GM18498 (cell line): ENCODE results near the gene VSIR.

Experiments
- ATAC-seq: cut with Tn5 transposase; IDR thresholded peaks from one replicate; pipeline ENCODE4 v1.9.1; 2021; ENCODE audit warnings: mild to moderate bottlenecking, moderate library complexity; ENCODE audit not compliant: unreplicated experiment

VSIR gene

GRCh38 chr10:71765906-71766716 lies 7.2 kb downstream of the VSIR start:
- ATAC-seq: no peak

DNA sequence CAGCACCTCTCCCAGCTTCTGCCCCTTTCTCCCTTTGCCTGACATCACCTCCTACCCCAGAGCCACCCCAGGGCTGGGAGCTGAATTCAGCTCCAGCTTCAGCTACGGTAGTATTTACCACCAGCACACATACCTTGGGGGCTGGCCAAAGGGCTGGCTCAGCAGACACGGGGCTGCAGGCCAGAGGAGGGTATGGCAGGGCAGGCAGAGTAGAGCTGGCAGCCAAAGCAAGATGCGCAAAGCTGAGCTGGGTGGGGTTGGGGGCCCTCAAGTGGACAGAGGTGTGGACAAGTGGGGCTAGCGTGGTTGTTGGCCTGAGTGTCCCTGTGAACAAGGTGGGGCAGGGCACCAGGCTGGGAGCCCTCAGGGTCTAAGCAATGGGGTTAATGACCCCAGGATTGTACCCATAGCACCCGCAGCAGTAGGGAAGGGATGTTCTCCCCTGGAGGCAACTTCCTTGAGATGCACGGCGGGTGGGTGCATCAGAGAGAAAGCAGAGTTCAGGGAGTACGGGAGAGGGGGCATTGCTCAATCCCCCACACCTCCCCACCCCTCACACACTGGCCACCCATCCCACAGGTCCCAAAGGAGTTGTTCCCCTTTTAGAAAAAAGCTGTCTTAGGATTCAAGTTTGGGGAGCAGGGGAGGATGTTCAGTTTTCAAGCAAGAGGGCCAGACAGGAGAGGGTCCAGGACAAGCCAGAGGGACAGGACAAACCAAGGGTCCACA lies 8.0 kb downstream of the VSIR start:
- no peak for ATAC-seq

- no peak for ATAC-seq
Observed at GRCh38 chr10:71763352-71764127, 9.8 kb downstream of the VSIR start.

DNA sequence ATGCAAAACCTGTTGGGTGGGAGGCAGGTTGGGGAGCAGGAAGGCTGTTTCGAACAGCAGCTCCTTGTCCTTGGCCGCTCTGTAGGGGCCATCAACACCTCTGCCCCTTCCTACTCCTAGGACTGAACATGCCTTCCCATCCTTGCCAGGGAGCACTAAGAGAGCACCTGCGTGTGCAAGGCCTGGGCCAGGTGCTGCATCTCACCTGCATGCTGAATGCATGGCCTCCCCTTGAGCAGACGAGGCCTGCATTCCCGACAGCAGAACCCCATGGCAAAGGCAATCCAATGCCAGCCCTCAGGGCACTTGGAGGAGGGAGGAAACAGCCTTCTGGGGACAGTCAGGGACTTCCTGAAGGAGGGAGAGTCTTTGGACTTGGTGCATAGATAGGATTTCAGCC lies 11.0 kb downstream of the VSIR start:
- no peak for ATAC-seq

- no peak for ATAC-seq
Observed at GRCh38 chr10:71761541-71762113, 11.7 kb downstream of the VSIR start.

DNA sequence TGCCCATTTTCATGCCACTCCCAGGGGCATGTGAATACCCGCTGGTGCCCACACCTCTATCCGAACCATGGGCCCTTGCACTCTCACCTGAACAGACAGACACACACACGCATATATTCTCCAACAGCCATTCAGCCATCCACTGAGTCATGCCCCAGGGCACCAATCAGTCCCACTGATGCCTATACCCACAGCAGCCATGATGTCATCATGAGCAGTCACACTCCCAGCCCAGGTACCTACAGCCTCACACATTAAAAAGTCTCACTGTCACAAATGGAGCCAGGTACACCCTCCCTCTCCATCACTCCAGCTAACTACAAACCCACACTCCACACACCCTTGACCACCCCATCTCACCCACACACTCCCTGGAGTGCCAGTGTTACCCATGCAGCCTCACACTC lies 12.2 kb downstream of the VSIR start:
- ATAC-seq: no peak

GRCh38 chr10:71757399-71757922 lies 15.9 kb downstream of the VSIR start:
- no peak for ATAC-seq

DNA sequence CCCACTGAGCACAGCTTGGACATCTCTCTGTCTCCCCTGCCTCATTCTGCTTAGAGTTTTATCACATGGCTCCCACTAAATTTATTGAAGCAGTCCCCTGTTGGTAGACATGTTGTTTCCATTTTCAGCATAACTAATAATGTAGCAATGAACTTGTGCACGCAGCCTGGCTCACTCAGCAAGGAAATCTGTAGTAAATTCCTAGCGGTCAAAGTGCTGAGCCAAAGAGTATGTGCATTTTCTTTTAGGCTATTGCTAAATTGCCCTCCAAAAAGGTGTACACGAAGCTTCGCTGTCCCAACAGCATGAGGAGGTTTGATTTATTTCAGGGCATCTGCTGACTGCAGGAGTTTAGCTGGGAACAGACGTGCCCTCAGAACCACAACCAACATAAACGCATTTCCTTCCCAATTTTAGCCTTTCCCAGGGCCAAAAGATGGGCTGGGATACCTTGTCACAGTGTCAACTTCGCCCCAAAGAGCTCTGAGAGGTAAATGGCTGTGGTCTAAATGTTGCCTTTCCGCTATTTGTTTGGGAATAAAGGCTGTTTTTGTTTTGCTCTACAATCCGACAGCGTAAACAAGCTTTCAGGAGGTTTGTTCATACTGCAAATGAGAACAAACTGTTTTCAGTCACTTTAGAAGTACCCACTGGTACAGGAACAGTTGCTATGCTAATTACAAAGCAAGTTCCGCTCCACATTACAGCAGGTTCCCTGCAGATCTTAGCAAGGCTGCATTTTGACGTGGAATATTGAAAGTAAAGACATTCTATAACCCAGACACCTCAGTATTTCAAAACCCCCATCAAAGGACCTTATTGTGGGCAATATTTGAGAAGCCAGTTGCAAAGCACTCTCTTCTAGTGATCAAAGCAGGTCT lies 16.8 kb downstream of the VSIR start:
- ATAC-seq: no peak

- no peak for ATAC-seq
Observed at GRCh38 chr10:71755179-71755879, 18.0 kb downstream of the VSIR start.

DNA sequence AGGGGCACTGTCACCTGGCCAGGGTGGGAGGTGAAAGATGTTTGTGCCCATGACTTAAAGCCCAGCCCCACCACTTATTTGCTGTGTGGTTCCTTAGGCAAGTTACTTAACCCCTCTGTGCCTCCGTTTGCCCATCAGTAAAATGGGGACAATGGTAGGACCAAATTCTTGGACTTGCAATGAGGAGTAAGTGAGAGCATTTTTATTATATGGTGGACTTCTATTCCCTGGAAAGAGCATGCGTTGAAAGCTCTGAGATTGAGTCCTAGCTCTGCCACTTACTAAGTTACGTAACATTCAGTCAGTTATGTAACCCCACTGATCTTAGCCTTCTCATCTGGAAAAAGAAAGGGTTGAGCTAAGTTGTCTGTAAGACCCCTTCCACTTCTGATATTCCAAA lies 18.8 kb downstream of the VSIR start:
- no peak for ATAC-seq

- no peak for ATAC-seq
Observed at GRCh38 chr10:71753960-71754505, 19.3 kb downstream of the VSIR start.

DNA sequence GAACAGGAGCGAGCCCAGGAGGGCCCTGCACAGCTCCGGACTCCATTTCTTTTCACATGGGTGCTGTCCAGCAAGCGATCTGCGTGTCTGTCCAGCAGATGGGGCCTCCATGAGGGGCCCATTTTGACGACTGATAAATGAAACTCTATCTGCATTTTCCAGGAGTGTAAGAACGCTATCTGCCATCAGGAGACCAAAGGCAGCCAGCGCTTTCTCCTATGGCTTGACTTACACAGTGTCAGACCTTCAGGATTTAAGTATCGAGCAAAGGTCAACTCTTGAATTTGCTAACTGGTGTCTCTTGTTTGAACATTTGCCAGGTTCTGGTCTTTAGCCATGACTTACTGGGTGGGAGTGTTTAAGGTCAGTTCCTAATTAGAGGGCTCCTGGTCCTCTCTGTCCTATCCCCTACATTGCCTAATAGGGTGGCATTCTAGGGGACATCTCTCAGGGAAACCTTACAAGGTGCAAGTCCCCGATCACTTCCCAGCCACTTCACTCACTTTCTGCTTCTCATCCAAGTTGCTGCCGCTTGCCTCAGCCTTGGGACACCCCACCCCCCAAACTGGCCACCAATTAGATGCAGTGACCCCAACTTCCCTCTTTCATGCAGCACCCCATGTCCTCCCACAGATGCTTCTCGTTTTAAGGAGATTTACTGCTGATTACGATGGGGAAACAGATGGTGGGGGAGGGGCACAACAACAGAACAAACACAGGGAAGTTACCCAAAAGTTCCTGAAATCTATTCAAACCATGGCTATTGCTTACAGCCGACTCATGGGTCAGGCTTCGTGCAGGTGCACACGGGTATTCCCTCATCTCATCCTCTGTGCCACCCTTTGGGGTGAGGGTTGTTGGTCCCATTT lies 20.0 kb downstream of the VSIR start:
- ATAC-seq: no peak

DNA sequence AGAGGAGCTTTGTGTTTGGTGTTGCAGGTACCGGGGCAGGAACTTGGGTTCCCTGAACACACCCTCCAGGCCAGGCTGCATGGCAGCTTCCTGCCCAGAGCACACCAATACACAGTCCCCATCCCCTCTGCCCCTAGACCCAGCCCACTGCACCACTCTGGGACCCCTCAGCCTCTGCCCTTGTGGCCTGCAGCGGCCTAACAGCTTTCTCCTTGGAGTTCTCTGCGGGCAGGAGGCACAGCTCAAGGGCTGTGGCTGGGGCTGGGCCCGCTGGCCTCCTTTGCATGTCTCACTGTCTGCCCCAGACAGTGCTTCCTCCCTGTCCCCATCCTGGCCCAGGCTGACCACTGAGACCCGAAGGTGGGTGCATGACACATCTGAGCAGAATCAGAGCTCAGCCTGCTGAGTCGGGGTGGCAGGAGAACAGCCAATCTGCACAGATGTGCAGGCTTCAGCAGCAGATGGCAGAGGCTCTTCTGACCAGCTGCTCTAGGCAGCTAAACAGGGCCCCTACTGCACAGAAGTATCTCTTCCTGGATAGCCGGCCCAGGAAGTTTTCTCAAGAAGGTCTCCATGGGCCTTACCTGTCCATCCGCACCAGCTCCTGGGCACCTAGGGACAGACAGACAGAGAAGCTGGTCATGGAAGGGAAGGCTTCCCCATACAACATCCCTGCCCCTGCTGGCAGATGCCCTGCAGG lies 20.8 kb downstream of the VSIR start:
- ATAC-seq: no peak

- ATAC-seq: no peak
Observed at GRCh38 chr10:71751515-71752224, 21.6 kb downstream of the VSIR start.

GRCh38 chr10:71750986-71751385 lies 22.3 kb downstream of the VSIR start:
- no peak for ATAC-seq

- ATAC-seq: no peak
Observed at GRCh38 chr10:71750124-71750841, 23.0 kb downstream of the VSIR start.
